PC-9 (cell line): ENCODE data around the gene RRM2. TPM values are rescaled to one million over a fixed set of nuclear protein-coding genes. Genes with fewer than 3 reads are reported as not detected.

Source experiments
- BruUV-seq: library from RNA; stranded (reverse); fragments of 400-500 nt; replicated peaks from 2 replicates; lab custom pipeline; 2021; lab: Mats Ljungman, UMichigan
- CTCF ChIA-PET: fragments of 300-600 bp; sonication (Branson Sonifier 250); formaldehyde crosslinking; loops from one replicate; lab custom pipeline; 2022; ENCODE audit warnings: antibody characterized with exemption; lab: Charles Lee
- POLR2A ChIA-PET: fragments of 300-600 bp; sonication (Branson Sonifier 250); formaldehyde crosslinking; loops from one replicate; lab custom pipeline; 2022; ENCODE audit warnings: antibody characterized with exemption; ENCODE audit not compliant: unreplicated experiment; lab: Charles Lee
- DNase-seq, 2 experiments: peaks; one replicate each; pipeline versions ENCODE4 v3.0.0 to v3.0.0-alpha.2; 2015 to 2022; ENCODE audit warnings: mixed read lengths in 1 of 2
- H2AFZ ChIP-seq: fragments of 200-600 bp; sonication (generic); 2 replicates; pipeline ENCODE4 v1.8.1; 2017; ENCODE audit warnings: antibody characterized with exemption
- H3F3A ChIP-seq: fragments of 200-600 bp; sonication (generic); 2 replicates; pipeline ENCODE4 v1.8.1; 2017; ENCODE audit warnings: antibody characterized with exemption, mild to moderate bottlenecking, low read depth; ENCODE audit not compliant: insufficient read depth
- H3K27ac ChIP-seq: fragments of 200-600 bp; sonication (generic); 2 replicates; pipeline ENCODE4 v1.6.1; 2016; ENCODE audit warnings: mixed run types
- H3K27me3 ChIP-seq: fragments of 200-600 bp; sonication (generic); 2 replicates; pipeline ENCODE4 v1.6.1; 2016; ENCODE audit warnings: low read depth, mixed run types; ENCODE audit not compliant: insufficient read depth
- H3K36me3 ChIP-seq: fragments of 200-600 bp; sonication (generic); 2 replicates; pipeline ENCODE4 v1.6.1; 2016; ENCODE audit warnings: low read depth, mixed run types
- H3K4me1 ChIP-seq: fragments of 200-600 bp; sonication (generic); replicated peaks from 2 replicates; pipeline ENCODE4 v1.6.1; 2016; ENCODE audit warnings: mixed run types; ENCODE audit not compliant: insufficient read depth
- H3K4me2 ChIP-seq: fragments of 200-600 bp; sonication (generic); 2 replicates; pipeline ENCODE4 v1.6.1; 2017; ENCODE audit warnings: mixed run types
- H3K4me3 ChIP-seq: fragments of 200-600 bp; sonication (generic); 2 replicates; pipeline ENCODE4 v1.6.1; 2016; ENCODE audit warnings: mixed run types
- H3K79me2 ChIP-seq: fragments of 200-600 bp; sonication (generic); 2 replicates; pipeline ENCODE4 v1.6.1; 2017; ENCODE audit warnings: low read depth, mixed run types
- H3K9me2 ChIP-seq: fragments of 200-600 bp; sonication (generic); 2 replicates; pipeline ENCODE4 v1.8.1; 2017; ENCODE audit warnings: mild to moderate bottlenecking; ENCODE audit not compliant: insufficient read depth
- H3K9me3 ChIP-seq: fragments of 200-600 bp; sonication (generic); 2 replicates; pipeline ENCODE4 v1.8.1; 2016; ENCODE audit warnings: low read depth; ENCODE audit not compliant: insufficient read depth
- H4K20me1 ChIP-seq: fragments of 200-600 bp; sonication (generic); 2 replicates; pipeline ENCODE4 v1.8.1; 2017; ENCODE audit not compliant: insufficient read depth
- CTCF ChIP-seq: fragments of 200-600 bp; sonication (generic); conservative IDR thresholded peaks from 2 replicates; pipeline ENCODE4 v1.6.1; 2017; ENCODE audit warnings: mixed run types, antibody characterized with exemption, mild to moderate bottlenecking, moderate library complexity
- EZH2 ChIP-seq: fragments of 200-600 bp; sonication (generic); IDR thresholded peaks from 2 replicates; pipeline ENCODE4 v1.8.0; 2017; ENCODE audit warnings: antibody characterized with exemption, low read depth
- intact Hi-C: fragments of 100-400 bp; cut with micrococcal nuclease; formaldehyde crosslinking; loops from one replicate; pipeline ENCODE4 v1.10.0; 2022; ENCODE audit not compliant: unreplicated experiment
- total RNA-seq: library from RNA; stranded (reverse); gene quantifications from 2 replicates; pipeline ENCODE4 v1.2.3, GENCODE V29; 2021

Gene RRM2
- total RNA-seq, 1 experiment from 2014 or later = 105 TPM

- intact Hi-C loops = no loop called here
- CTCF ChIA-PET = no interaction called here
These were observed 42.5 kb upstream of the RRM2 start, which contains the start of gene CYS1 for GRCh38 chr2:10079870-10080535. Gene CYS1, minus strand, starts transcription at chr2:10080411. Its CDS starts 188 bp downstream, at chr2:10080223.

GRCh38 chr2:10080536-10081304 is 41.8 kb upstream of the RRM2 start:
- DNase-seq = no peak
- Histone ChIP-seq H3K27ac (no peak overlapping the region), H3K9me2 (no peaks in the 10 kb centered on the region), H3F3A (peaks cover 17% of the 10 kb centered on the region), H3K9me3 (no peaks in the 10 kb centered on the region), H3K4me2 (peak overlapping the region; percentile 53; the same call in 1 of the 2 replicates), H3K4me3 (peak overlapping the region; percentile 21; the same call in 1 of the 2 replicates), H3K4me1 (0 out of 2 replicates have a peak, but pooled peaks cover 5% of the 10 kb centered on the region), H3K36me3 (no peaks in the 10 kb centered on the region), H3K27me3 (peaks cover 43% of the 10 kb centered on the region), H2AFZ (no peak overlapping the region), H3K79me2 (no peaks in the 10 kb centered on the region), H4K20me1 (no peaks in the 10 kb centered on the region)
- TF ChIP-seq CTCF = no peak
- TF ChIP-seq EZH2 = no peak
- intact Hi-C loops = no loop called here
- CTCF ChIA-PET = interaction anchor here (0.6 to 0.7 kb wide), 2 partner anchors 75 to 328 kb away, joined by 3 read pairs; no protein-coding TSS in a partner anchor
- POLR2A ChIA-PET = no interaction called here
- no TSS peak for BruUV-seq

More at GRCh38 chr2:10079870-10080535, 42.5 kb upstream of the RRM2 start, which contains the start of gene CYS1:
- Histone ChIP-seq H3K4me2 (peak within 1 kb of the TSS; percentile 85), H3K4me3 (peak within 1 kb of the TSS; percentile 57; the same call in 1 of the 2 replicates), H3K27ac (no peak within 1 kb of the TSS), H3K79me2 (no peaks in the 10 kb centered on the region), H3K36me3 (no peaks in the 10 kb centered on the region), H2AFZ (peak within 1 kb of the TSS; percentile 57; the same call in 1 of the 2 replicates), H3K27me3 (peaks cover 44% of the 10 kb centered on the region), H3K9me3 (no peaks in the 10 kb centered on the region), H3K9me2 (no peaks in the 10 kb centered on the region), H3K4me1 (0 out of 2 replicates have a peak, but pooled peaks cover 5% of the 10 kb centered on the region), H3F3A (peaks cover 17% of the 10 kb centered on the region), H4K20me1 (no peaks in the 10 kb centered on the region)
- no TSS peak for BruUV-seq
- POLR2A ChIA-PET = no interaction called here
- peak in 1 of 2 experiments; percentile 51 for DNase-seq
- TF ChIP-seq CTCF (no peak), EZH2 (no peak)

GRCh38 chr2:10083046-10083445 is 39.5 kb upstream of the RRM2 start:
- H2AFZ ChIP-seq = no peak overlapping the region
- no peak for TF ChIP-seq CTCF
- no peak for TF ChIP-seq EZH2
- H4K20me1 ChIP-seq = no peaks in the 10 kb centered on the region
- H3K4me1 ChIP-seq = 0 out of 2 replicates have a peak, but pooled peaks cover 5% of the 10 kb centered on the region
- no peak overlapping the region for H3K4me2 ChIP-seq
- no peak overlapping the region for H3K4me3 ChIP-seq
- H3K9me3 ChIP-seq = no peaks in the 10 kb centered on the region
- H3F3A ChIP-seq = peaks cover 10% of the 10 kb centered on the region
- ChIA-PET POLR2A (no interaction called here), CTCF (interaction anchor here (0.7 kb wide), 1 partner anchor 125 kb away, joined by 3 read pairs; no protein-coding TSS in a partner anchor)
- intact Hi-C loops = no loop called here
- no peaks in the 10 kb centered on the region for H3K36me3 ChIP-seq
- DNase-seq = no peak
- peaks cover 32% of the 10 kb centered on the region for H3K27me3 ChIP-seq
- BruUV-seq = no TSS peak
- no peaks in the 10 kb centered on the region for H3K79me2 ChIP-seq
- H3K9me2 ChIP-seq = no peaks in the 10 kb centered on the region
- no peak overlapping the region for H3K27ac ChIP-seq
